K562 (cell line): ENCODE measurements around the gene KCNK4. TPM values are rescaled to one million over a fixed set of nuclear protein-coding genes. Genes with fewer than 3 reads are reported as not detected.

ENCODE experiments used
- ARNT ChIP-seq, 2 experiments: fragments of 450-650 bp; IDR thresholded peaks; 2 replicates each; pipeline ENCODE4 v1.6.1; 2016; ENCODE audit warnings: mild to moderate bottlenecking in 1 of 2
- CREBBP ChIP-seq: IDR thresholded peaks from one replicate; pipeline ENCODE4 v1.6.1; 2012; ENCODE audit warnings: low read depth, mild to moderate bottlenecking, control low read depth, inconsistent platforms, low read length
- CREM ChIP-seq: IDR thresholded peaks from 2 replicates; pipeline ENCODE4 v1.6.1; 2014; ENCODE audit warnings: antibody characterized with exemption, low read depth
- DMBX1 ChIP-seq: fragments of 250-450 bp; sonication (Bioruptor Pico); IDR thresholded peaks from 2 replicates; pipeline ENCODE4 v1.8.0; 2022; ENCODE audit warnings: inconsistent platforms, mild to moderate bottlenecking, moderate library complexity, borderline replicate concordance
- FOXA3 ChIP-seq, 2 experiments: fragments of 450-650 bp in 1 of 2; sonication (generic) in 1 of 2; formaldehyde crosslinking; IDR thresholded peaks in 1 of 2; conservative IDR thresholded peaks in 1 of 2; 2 replicates each; pipeline versions ENCODE4 v1.4.0 to v1.8.0; 2020 to 2022; ENCODE audit warnings: mild to moderate bottlenecking in 2 of 2, missing genetic modification reagents in 1 of 2
- KLF16 ChIP-seq: IDR thresholded peaks from 2 replicates; pipeline ENCODE4 v1.6.1; 2016; ENCODE audit warnings: antibody characterized with exemption
- MAZ ChIP-seq, 2 experiments: fragments of 450-650 bp in 1 of 2; sonication (generic) in 1 of 2; formaldehyde crosslinking; IDR thresholded peaks in 1 of 2; conservative IDR thresholded peaks in 1 of 2; 2 replicates each; pipeline versions ENCODE4 v1.4.0 to v1.5.0; 2020; ENCODE audit warnings: mild to moderate bottlenecking in 1 of 2, missing genetic modification reagents in 1 of 2
- NCOA1 ChIP-seq: fragments of 450-650 bp; IDR thresholded peaks from 2 replicates; pipeline ENCODE4 v1.6.1; 2016; ENCODE audit warnings: low read depth
- PRPF4 ChIP-seq: fragments of 200-400 bp; formaldehyde crosslinking; IDR thresholded peaks from one replicate; pipeline ENCODE4 v1.6.1; 2017; ENCODE audit warnings: low read length, low read depth, mild to moderate bottlenecking; ENCODE audit not compliant: insufficient read depth, poor library complexity, severe bottlenecking
- RFX1 ChIP-seq: fragments of 450-650 bp; IDR thresholded peaks from 2 replicates; pipeline ENCODE4 v1.6.1; 2016; ENCODE audit warnings: mild to moderate bottlenecking, moderate library complexity
- ZNF140 ChIP-seq: fragments of 250-450 bp; sonication (Bioruptor Pico); IDR thresholded peaks from 2 replicates; pipeline ENCODE4 v1.8.0; 2021; ENCODE audit warnings: moderate library complexity, mild to moderate bottlenecking, inconsistent platforms
- ZNF583 ChIP-seq: fragments of 250-450 bp; sonication (Bioruptor Pico); IDR thresholded peaks from 2 replicates; pipeline ENCODE4 v1.4.0; 2020
- polyA plus RNA-seq, 8 experiments: library from polyadenylated mRNA; depleted of rRNA in 4 of 8; stranded (reverse) in 5 of 8; unstranded in 3 of 8; fragments of >200 nt; fragmentation: Nextera tagmentation in 2 of 8; fragmentation: Illumina TruSeq in 1 of 8; extraction: Ambion mirVana in 2 of 8; extraction: Trizol in 1 of 8; gene quantifications; 2 replicates each; pipeline versions ENCODE4 v1.2.1 to v1.2.3, GENCODE V29; 2011 to 2014; ENCODE audit warnings: inconsistent platforms in 1 of 8, missing spikeins in 1 of 8
- total RNA-seq, 7 experiments: library from RNA; depleted of rRNA in 6 of 7; stranded (reverse); fragments of >200 nt in 6 of 7; fragmentation: Illumina TruSeq in 2 of 7; extraction: Trizol in 2 of 7; gene quantifications; 2 replicates each; pipeline versions ENCODE4 v1.2.1 to v1.2.3, GENCODE V29; 2011 to 2021; ENCODE audit warnings: low replicate concordance in 1 of 7
- TF ChIP-seq, protein P1 (sequence below), 2 experiments: fragments of 450-650 bp; IDR thresholded peaks; 2 replicates each; pipeline ENCODE4 v1.6.1; 2018; ENCODE audit warnings: mild to moderate bottlenecking in 2 of 2, low read depth in 1 of 2; ENCODE audit not compliant: partially characterized antibody in 2 of 2
- TF ChIP-seq, protein P2 (sequence below), 2 experiments: fragments of 450-650 bp in 1 of 2; sonication (generic) in 1 of 2; formaldehyde crosslinking in 1 of 2; IDR thresholded peaks in 1 of 2; conservative IDR thresholded peaks in 1 of 2; 2 replicates each; pipeline versions ENCODE4 v1.6.1 to v1.8.1; 2016 to 2023; ENCODE audit warnings: mild to moderate bottlenecking in 2 of 2, moderate library complexity in 2 of 2, inconsistent platforms in 1 of 2, missing genetic modification reagents in 1 of 2
- TF ChIP-seq, protein P3 (sequence below): fragments of 250-450 bp; sonication (Bioruptor Pico); IDR thresholded peaks from 2 replicates; pipeline ENCODE4 v1.5.0; 2021; ENCODE audit warnings: mild to moderate bottlenecking, moderate library complexity
- TF ChIP-seq, protein P4 (sequence below): fragments of 450-650 bp; formaldehyde crosslinking; IDR thresholded peaks from 2 replicates; pipeline ENCODE4 v1.4.0; 2020; ENCODE audit warnings: mild to moderate bottlenecking, mixed read lengths

The KCNK4 gene
- total and polyA plus RNA-seq, 9 of the 15 experiments (the other 6 are each of a cell fraction or from before 2014, with no cell fraction given), result not detected

DNA sequence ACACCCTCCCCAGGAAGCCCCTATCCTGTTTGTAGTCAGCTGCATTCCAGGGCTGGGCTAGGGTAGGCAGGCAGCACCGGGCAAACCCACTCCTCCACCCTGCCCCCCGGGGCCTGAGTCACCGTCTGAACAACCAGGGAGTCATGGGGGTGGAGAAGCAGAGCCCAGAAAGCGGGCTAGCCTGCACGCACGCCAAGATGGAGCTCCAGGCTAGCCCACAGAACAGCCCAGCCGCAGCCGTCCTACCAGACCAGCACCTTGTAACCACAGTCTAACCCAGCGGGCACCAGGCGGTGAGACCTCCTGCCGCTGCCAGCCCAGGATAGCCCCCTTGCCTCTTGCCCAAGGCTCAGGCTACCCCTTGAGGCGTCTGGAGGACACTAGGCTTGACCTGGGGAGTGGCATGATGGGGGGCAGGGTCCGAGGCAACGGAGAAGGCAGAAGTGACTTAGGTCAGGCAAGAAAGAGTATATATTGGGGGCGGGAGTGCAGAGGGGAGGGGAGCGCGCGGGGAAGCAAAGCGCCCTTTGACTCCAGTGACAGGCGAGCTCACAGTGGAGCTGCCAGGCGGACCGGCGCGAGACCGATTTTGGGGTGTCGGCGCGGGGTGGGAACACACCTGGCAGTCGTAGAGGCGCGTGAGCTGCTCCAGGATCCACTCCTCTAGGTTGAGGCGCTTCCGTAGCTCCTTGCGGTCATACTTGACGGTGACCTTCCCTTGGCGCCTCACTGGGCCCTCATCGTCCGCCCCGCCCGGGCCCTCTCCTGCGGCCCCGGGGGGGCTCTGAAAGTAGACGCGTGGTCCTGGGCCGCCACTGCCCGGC lies 45.1 kb upstream of the KCNK4 start (continued):
- TF ChIP-seq, protein P1, sequence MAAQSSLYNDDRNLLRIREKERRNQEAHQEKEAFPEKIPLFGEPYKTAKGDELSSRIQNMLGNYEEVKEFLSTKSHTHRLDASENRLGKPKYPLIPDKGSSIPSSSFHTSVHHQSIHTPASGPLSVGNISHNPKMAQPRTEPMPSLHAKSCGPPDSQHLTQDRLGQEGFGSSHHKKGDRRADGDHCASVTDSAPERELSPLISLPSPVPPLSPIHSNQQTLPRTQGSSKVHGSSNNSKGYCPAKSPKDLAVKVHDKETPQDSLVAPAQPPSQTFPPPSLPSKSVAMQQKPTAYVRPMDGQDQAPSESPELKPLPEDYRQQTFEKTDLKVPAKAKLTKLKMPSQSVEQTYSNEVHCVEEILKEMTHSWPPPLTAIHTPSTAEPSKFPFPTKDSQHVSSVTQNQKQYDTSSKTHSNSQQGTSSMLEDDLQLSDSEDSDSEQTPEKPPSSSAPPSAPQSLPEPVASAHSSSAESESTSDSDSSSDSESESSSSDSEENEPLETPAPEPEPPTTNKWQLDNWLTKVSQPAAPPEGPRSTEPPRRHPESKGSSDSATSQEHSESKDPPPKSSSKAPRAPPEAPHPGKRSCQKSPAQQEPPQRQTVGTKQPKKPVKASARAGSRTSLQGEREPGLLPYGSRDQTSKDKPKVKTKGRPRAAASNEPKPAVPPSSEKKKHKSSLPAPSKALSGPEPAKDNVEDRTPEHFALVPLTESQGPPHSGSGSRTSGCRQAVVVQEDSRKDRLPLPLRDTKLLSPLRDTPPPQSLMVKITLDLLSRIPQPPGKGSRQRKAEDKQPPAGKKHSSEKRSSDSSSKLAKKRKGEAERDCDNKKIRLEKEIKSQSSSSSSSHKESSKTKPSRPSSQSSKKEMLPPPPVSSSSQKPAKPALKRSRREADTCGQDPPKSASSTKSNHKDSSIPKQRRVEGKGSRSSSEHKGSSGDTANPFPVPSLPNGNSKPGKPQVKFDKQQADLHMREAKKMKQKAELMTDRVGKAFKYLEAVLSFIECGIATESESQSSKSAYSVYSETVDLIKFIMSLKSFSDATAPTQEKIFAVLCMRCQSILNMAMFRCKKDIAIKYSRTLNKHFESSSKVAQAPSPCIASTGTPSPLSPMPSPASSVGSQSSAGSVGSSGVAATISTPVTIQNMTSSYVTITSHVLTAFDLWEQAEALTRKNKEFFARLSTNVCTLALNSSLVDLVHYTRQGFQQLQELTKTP (IDR thresholded peaks at IDR 0.05; ENCODE audit: low read depth in 1 of 2, partially characterized antibody in 2 of 2), result no peak
- TF ChIP-seq, protein P2, sequence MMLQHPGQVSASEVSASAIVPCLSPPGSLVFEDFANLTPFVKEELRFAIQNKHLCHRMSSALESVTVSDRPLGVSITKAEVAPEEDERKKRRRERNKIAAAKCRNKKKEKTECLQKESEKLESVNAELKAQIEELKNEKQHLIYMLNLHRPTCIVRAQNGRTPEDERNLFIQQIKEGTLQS (IDR thresholded peaks at IDR 0.05), result peak; percentile 86
- TF ChIP-seq, protein P2 (CRISPR knock-in tag; conservative IDR thresholded peaks at IDR 0.05), result no peak
- TF ChIP-seq PRPF4, result no peak
- TF ChIP-seq NCOA1, result no peak
- TF ChIP-seq ZNF140, result no peak
- TF ChIP-seq CREM, result peak; percentile 38; the same call in 1 of the 2 replicates
- no peak for TF ChIP-seq ARNT (IDR thresholded peaks at IDR 0.05)
- TF ChIP-seq RFX1, result no peak
- TF ChIP-seq CREBBP, result no peak
- TF ChIP-seq MAZ (CRISPR knock-in tag; conservative IDR thresholded peaks at IDR 0.05 in 1 of 2, IDR thresholded peaks at IDR 0.05 in 1 of 2), result peak in 1 of 2 experiments; percentile 65; a peak in 3 of 4 replicates
- TF ChIP-seq, protein P3, sequence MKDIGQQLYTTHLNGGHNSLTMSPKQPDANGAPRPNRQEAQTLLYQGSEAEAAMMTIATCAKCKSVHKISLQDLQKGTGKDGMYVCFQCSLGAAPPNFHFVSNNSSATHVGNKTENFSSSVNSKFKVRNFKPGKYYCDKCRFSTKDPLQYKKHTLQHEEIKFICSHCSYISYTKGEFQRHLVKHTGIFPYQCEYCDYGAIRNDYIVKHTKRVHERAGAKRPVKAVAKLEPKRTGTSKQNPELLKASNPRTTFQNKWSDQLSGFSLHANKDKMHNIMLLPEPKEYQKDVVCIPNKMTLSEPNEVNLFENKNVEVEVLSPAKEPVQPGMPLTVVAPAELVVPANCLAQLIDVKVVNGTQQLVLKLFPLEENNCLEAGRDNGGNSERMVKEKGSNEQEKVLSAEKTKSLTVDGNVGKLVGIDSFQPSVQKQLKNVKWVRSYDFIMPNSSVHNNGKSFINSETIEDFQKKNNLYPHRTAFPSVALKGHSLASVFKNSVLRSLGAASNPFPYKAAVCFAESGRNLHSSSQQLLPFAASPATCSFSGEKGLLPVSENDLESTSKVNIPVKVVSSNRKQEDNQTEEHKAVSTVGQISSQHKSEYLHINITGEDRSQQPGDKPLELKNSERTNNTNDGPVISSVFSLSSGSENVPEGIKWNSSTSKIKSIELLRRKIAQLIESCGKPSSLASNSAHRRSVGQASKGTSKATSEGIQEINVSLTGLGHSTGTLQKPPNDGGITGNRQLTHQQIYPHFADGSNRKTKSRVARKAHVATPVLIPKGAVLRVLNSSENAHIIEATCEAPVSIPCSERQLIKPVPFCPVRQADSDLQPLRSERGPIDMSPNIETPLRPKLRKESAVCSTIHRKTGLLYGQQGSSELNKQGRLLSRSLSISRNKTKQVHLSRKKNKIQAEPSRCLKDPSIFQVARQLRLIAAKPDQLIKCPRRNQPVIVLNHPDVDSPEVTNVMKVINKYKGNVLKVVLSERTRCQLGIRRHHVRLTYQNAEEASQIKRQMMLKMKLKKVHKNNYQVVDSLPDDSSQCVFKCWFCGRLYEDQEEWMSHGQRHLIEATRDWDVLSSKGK (CRISPR knock-in tag), result no peak
- TF ChIP-seq, protein P4, sequence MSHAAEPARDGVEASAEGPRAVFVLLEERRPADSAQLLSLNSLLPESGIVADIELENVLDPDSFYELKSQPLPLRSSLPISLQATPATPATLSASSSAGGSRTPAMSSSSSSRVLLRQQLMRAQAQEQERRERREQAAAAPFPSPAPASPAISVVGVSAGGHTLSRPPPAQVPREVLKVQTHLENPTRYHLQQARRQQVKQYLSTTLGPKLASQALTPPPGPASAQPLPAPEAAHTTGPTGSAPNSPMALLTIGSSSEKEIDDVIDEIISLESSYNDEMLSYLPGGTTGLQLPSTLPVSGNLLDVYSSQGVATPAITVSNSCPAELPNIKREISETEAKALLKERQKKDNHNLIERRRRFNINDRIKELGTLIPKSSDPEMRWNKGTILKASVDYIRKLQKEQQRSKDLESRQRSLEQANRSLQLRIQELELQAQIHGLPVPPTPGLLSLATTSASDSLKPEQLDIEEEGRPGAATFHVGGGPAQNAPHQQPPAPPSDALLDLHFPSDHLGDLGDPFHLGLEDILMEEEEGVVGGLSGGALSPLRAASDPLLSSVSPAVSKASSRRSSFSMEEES (CRISPR knock-in tag), result no peak
- TF ChIP-seq KLF16, result no peak
- no peak for TF ChIP-seq DMBX1 (CRISPR knock-in tag)
- TF ChIP-seq ZNF583, result no peak
- no peak for TF ChIP-seq FOXA3 (CRISPR knock-in tag; conservative IDR thresholded peaks at IDR 0.05 in 1 of 2, IDR thresholded peaks at IDR 0.05 in 1 of 2)
